GM15510 (cell line): Measurements from ENCODE around the gene NCKAP5L.
A peak's percentile ranks its signal among the peaks of the same experiment; 100 is the strongest.

Experiments
- POLR2A ChIP-seq: IDR thresholded peaks from 3 replicates; pipeline ENCODE4 v1.6.1; 2011; ENCODE audit warnings: borderline replicate concordance; ENCODE audit not compliant: insufficient read length; ENCODE audit errors: extremely low read depth

NCKAP5L gene

GRCh38 chr12:49828133-49829091 is at the start of gene NCKAP5L:
TSS of gene NCKAP5L (minus strand) at chr12:49828413. CDS start at chr12:49804044, 24,369 bp downstream.
- TF ChIP-seq POLR2A: peak; percentile 54

- TF ChIP-seq POLR2A: no peak
Observed at GRCh38 chr12:49877066-49877465, 48.9 kb upstream of the NCKAP5L start.

GRCh38 chr12:49876070-49876469 is 47.9 kb upstream of the NCKAP5L start:
- no peak for TF ChIP-seq POLR2A

GRCh38 chr12:49875115-49875720 is 47.0 kb upstream of the NCKAP5L start:
- no peak for TF ChIP-seq POLR2A

- TF ChIP-seq POLR2A: no peak
Observed at GRCh38 chr12:49874142-49874897, 46.1 kb upstream of the NCKAP5L start.

- no peak for TF ChIP-seq POLR2A
Observed at GRCh38 chr12:49873361-49873934, 45.2 kb upstream of the NCKAP5L start.

GRCh38 chr12:49872781-49873181 is 44.6 kb upstream of the NCKAP5L start:
- TF ChIP-seq POLR2A: no peak

GRCh38 chr12:49872381-49872780 is 44.2 kb upstream of the NCKAP5L start:
- no peak for TF ChIP-seq POLR2A

- TF ChIP-seq POLR2A: no peak
Observed at GRCh38 chr12:49871263-49871561, 43.0 kb upstream of the NCKAP5L start.

GRCh38 chr12:49870501-49871262 is 42.5 kb upstream of the NCKAP5L start:
- no peak for TF ChIP-seq POLR2A

- no peak for TF ChIP-seq POLR2A
Observed at GRCh38 chr12:49869816-49870500, 41.7 kb upstream of the NCKAP5L start.

GRCh38 chr12:49868952-49869815 is 41.0 kb upstream of the NCKAP5L start:
- TF ChIP-seq POLR2A: no peak

GRCh38 chr12:49868449-49868848 is 40.2 kb upstream of the NCKAP5L start:
- TF ChIP-seq POLR2A: no peak
